Measurements from ENCODE around the gene DNAH11. TPM values are rescaled to one million over a fixed set of nuclear protein-coding genes. Genes with fewer than 3 reads are reported as not detected.

DNAH11 gene
- total and polyA plus RNA-seq, 2 of the 13 experiments (the other 11 are each of a cell fraction or from before 2014, with no cell fraction given): not detected

DNA sequence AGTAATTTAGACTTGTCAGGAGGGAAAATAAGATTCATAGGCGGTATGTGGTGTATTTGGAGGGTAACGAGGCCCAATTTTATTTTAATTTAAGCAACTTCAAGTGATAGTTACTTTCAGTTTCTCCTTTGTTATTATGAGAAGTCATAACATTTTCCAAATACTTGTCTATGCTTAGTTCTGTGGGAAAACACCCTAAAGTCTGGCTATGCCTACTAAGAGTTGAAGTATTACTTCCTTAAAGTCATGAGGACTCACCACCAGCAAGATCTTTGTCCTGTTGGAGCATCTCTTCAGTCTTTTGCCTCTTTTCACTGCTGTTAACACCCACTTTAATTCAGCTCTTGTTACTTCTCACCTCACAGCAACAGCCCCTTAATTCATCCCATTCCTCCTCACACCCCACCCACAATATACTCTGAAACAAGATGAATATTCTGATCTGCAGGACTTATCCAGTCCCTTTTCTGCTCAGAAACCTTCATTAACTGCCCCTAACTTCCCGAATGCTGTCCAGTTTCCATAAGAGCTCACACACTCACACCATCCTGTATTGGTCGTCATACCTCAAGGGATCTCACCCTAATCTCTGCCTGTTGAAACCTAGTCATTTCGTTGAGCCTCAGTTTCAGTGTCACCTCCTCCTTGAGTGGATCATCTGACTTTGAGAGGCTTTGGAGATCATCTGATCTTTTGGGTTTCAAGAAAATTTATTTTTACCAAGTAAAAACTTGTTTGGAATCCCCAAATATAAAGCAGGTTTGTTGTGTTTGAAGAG lies 61.3 kb downstream of the DNAH11 start:
- intact Hi-C loops (cut with micrococcal nuclease; ENCODE audit: unreplicated experiment) (no loop called here), in situ Hi-C loops (cut with HindIII; ENCODE audit: extremely low pct_ligation_motif_present, low pct_unique_long_range_greater_than_20kb) (no loop called here)
- WGBS (ENCODE audit: low lambda C conversion rate): 1% methylated on average over 5 of the region's 5 CpGs
- Histone ChIP-seq H3K4me3 (replicated peaks in 1 of 3; ENCODE audit: insufficient read depth in 1 of 3, low read depth in 2 of 3, low read length in 3 of 3) (no peak overlapping the region), H3K4me2 (ENCODE audit: low read depth, low read length) (no peak overlapping the region), H4K20me1 (ENCODE audit: insufficient read depth, low read length) (no peaks in the 10 kb centered on the region), H3K27me3 (ENCODE audit: control insufficient read depth in 1 of 2, insufficient read depth in 2 of 2, low read length in 2 of 2) (no peaks in the 10 kb centered on the region), H3K79me2 (ENCODE audit: insufficient read depth, low read length) (no peaks in the 10 kb centered on the region), H2AFZ (ENCODE audit: low read length) (no peak overlapping the region), H3K27ac (ENCODE audit: extremely low read length, insufficient read depth, low read length) (no peak overlapping the region), H3K9ac (ENCODE audit: insufficient read depth, low read depth, low read length) (no peak overlapping the region), H3K36me3 (replicated peaks in 1 of 2; ENCODE audit: control insufficient read depth in 1 of 2, insufficient read depth in 2 of 2, low read length in 2 of 2) (no peaks in the 10 kb centered on the region), H3K9me3 (ENCODE audit: low read length) (no peaks in the 10 kb centered on the region), H3K4me1 (ENCODE audit: insufficient read depth, low read length) (no peaks in the 10 kb centered on the region)
- ATAC-seq: no peak
- BruUV-seq (replicated peaks): no TSS peak
- TF ChIP-seq TCF12 (IDR thresholded peaks at IDR 0.05) (no peak), TCF12 (CRISPR knock-in tag; IDR thresholded peaks at IDR 0.05) (no peak), ZNF558 (CRISPR knock-in tag; IDR thresholded peaks at IDR 0.05; ENCODE audit: borderline replicate concordance) (no peak), TP53 (CRISPR knock-in tag; conservative IDR thresholded peaks at IDR 0.05) (no peak), ZFP90 (CRISPR knock-in tag; IDR thresholded peaks at IDR 0.05; ENCODE audit: borderline replicate concordance) (no peak), SIN3B (IDR thresholded peaks at IDR 0.05; ENCODE audit: low read length) (no peak), ZNF737 (CRISPR knock-in tag; IDR thresholded peaks at IDR 0.05; ENCODE audit: borderline replicate concordance) (no peak), MTA1 (CRISPR knock-in tag; IDR thresholded peaks at IDR 0.05; ENCODE audit: borderline replicate concordance) (no peak), ZNF543 (CRISPR knock-in tag; IDR thresholded peaks at IDR 0.05) (no peak), NRL (CRISPR knock-in tag; IDR thresholded peaks at IDR 0.05; ENCODE audit: borderline replicate concordance) (no peak), ZNF337 (CRISPR knock-in tag; IDR thresholded peaks at IDR 0.05; ENCODE audit: borderline replicate concordance, low read depth) (no peak), SOX6 (IDR thresholded peaks at IDR 0.05) (no peak), SOX6 (CRISPR knock-in tag; IDR thresholded peaks at IDR 0.05) (no peak)
- TF ChIP-seq, protein P1, sequence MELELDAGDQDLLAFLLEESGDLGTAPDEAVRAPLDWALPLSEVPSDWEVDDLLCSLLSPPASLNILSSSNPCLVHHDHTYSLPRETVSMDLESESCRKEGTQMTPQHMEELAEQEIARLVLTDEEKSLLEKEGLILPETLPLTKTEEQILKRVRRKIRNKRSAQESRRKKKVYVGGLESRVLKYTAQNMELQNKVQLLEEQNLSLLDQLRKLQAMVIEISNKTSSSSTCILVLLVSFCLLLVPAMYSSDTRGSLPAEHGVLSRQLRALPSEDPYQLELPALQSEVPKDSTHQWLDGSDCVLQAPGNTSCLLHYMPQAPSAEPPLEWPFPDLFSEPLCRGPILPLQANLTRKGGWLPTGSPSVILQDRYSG (CRISPR knock-in tag; IDR thresholded peaks at IDR 0.05): no peak
- TF ChIP-seq, protein P2, sequence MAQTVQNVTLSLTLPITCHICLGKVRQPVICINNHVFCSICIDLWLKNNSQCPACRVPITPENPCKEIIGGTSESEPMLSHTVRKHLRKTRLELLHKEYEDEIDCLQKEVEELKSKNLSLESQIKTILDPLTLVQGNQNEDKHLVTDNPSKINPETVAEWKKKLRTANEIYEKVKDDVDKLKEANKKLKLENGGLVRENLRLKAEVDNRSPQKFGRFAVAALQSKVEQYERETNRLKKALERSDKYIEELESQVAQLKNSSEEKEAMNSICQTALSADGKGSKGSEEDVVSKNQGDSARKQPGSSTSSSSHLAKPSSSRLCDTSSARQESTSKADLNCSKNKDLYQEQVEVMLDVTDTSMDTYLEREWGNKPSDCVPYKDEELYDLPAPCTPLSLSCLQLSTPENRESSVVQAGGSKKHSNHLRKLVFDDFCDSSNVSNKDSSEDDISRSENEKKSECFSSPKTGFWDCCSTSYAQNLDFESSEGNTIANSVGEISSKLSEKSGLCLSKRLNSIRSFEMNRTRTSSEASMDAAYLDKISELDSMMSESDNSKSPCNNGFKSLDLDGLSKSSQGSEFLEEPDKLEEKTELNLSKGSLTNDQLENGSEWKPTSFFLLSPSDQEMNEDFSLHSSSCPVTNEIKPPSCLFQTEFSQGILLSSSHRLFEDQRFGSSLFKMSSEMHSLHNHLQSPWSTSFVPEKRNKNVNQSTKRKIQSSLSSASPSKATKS (CRISPR knock-in tag; IDR thresholded peaks at IDR 0.05): no peak
- DNase-seq (ENCODE audit: low spot score): no peak
- FAIRE-seq: no peak
- ChIA-PET CTCF (ENCODE audit: low intra/inter-chr PET ratio, low total read pairs) (no interaction called here), POLR2A (no interaction called here)

All from HepG2 (cell line).